Measurements from ENCODE around the gene LHPP. TPM values are rescaled to one million over a fixed set of nuclear protein-coding genes. Genes with fewer than 3 reads are reported as not detected.

The LHPP gene
- total and polyA plus RNA-seq, 3 donors from 2014 or later = 34.2 to 46.0 (median 45.0) TPM

GRCh38 chr10:124481717-124482116 lies 20.1 kb downstream of the LHPP start:
- Histone ChIP-seq H3K27me3 (no peaks in the 10 kb centered on the region), H3K27ac (no peak overlapping the region), H3K9me3 (no peaks in the 10 kb centered on the region), H3K36me3 (ENCODE audit: low read depth, missing control alignments) (no peaks in the 10 kb centered on the region), H3K4me1 (no peaks in the 10 kb centered on the region), H3K4me3 (no peak overlapping the region)
- TF ChIP-seq, protein P1, sequence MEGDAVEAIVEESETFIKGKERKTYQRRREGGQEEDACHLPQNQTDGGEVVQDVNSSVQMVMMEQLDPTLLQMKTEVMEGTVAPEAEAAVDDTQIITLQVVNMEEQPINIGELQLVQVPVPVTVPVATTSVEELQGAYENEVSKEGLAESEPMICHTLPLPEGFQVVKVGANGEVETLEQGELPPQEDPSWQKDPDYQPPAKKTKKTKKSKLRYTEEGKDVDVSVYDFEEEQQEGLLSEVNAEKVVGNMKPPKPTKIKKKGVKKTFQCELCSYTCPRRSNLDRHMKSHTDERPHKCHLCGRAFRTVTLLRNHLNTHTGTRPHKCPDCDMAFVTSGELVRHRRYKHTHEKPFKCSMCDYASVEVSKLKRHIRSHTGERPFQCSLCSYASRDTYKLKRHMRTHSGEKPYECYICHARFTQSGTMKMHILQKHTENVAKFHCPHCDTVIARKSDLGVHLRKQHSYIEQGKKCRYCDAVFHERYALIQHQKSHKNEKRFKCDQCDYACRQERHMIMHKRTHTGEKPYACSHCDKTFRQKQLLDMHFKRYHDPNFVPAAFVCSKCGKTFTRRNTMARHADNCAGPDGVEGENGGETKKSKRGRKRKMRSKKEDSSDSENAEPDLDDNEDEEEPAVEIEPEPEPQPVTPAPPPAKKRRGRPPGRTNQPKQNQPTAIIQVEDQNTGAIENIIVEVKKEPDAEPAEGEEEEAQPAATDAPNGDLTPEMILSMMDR (IDR thresholded peaks at IDR 0.05) = no peak
- no peak for TF ChIP-seq POLR2A (IDR thresholded peaks at IDR 0.05)
- intact Hi-C loops (cut with DNase I; ENCODE audit: low total_unique reads) = no loop called here
- no peak for DNase-seq
- WGBS, 2 donors = 88 to 94% methylated on average over 6 of the region's 6 CpGs

GRCh38 chr10:124482236-124482800 lies 20.7 kb downstream of the LHPP start:
- no peak for DNase-seq
- H3K27ac ChIP-seq = no peak overlapping the region
- H3K9me3 ChIP-seq = no peaks in the 10 kb centered on the region
- TF ChIP-seq, protein P1 (IDR thresholded peaks at IDR 0.05) = no peak
- no peak for TF ChIP-seq POLR2A (IDR thresholded peaks at IDR 0.05)
- WGBS, 2 donors = 91 to 93% methylated on average over 10 of the region's 10 CpGs
- H3K27me3 ChIP-seq = no peaks in the 10 kb centered on the region
- no peaks in the 10 kb centered on the region for H3K4me1 ChIP-seq
- intact Hi-C loops (cut with DNase I; ENCODE audit: low total_unique reads) = no loop called here
- no peaks in the 10 kb centered on the region for H3K36me3 ChIP-seq (ENCODE audit: low read depth, missing control alignments)
- H3K4me3 ChIP-seq = no peak overlapping the region

DNA sequence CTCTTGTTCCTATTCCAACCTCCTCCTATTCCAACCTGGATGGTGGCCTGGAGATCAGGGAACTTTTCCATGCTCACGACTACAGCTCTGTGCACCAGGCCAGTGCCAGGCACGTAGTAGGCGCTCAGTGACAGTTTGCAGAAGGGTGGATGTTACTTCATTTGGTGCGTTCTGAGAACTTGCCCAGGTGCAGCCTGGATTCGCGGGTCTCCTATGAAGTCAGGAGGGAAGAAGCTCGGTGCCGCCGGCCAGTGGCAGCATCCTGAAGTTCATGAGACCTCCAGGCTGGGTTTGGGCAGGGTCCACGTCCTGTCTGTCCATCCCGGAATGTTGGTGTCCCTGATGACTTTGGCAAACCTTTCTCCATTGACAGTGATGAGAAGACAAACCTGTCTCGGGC lies 21.3 kb downstream of the LHPP start:
- intact Hi-C loops (cut with DNase I; ENCODE audit: low total_unique reads) = no loop called here
- Histone ChIP-seq H3K27me3 (no peaks in the 10 kb centered on the region), H3K36me3 (ENCODE audit: low read depth, missing control alignments) (no peaks in the 10 kb centered on the region), H3K27ac (no peak overlapping the region), H3K4me1 (no peaks in the 10 kb centered on the region), H3K9me3 (no peaks in the 10 kb centered on the region), H3K4me3 (no peak overlapping the region)
- TF ChIP-seq, protein P1 (IDR thresholded peaks at IDR 0.05) = no peak
- no peak for TF ChIP-seq POLR2A (IDR thresholded peaks at IDR 0.05)
- 89 to 93% methylated on average over 11 to 12 of the region's 12 CpGs for WGBS, 2 donors
- DNase-seq = no peak

- H3K27ac ChIP-seq = no peak overlapping the region
- 94 to 96% methylated on average over 3 to 17 of the region's 17 CpGs for whole genome bisulfite sequencing, 2 donors
- intact Hi-C loops (cut with DNase I; ENCODE audit: low total_unique reads) = no loop called here
- H3K36me3 ChIP-seq (ENCODE audit: low read depth, missing control alignments) = no peaks in the 10 kb centered on the region
- no peak overlapping the region for H3K4me3 ChIP-seq
- H3K27me3 ChIP-seq = no peaks in the 10 kb centered on the region
- TF ChIP-seq, protein P1 (IDR thresholded peaks at IDR 0.05) = no peak
- no peak for TF ChIP-seq POLR2A (IDR thresholded peaks at IDR 0.05)
- no peaks in the 10 kb centered on the region for H3K9me3 ChIP-seq
- H3K4me1 ChIP-seq = no peaks in the 10 kb centered on the region
- no peak for DNase-seq
Measured at GRCh38 chr10:124484031-124484430, 22.4 kb downstream of the LHPP start.

DNA sequence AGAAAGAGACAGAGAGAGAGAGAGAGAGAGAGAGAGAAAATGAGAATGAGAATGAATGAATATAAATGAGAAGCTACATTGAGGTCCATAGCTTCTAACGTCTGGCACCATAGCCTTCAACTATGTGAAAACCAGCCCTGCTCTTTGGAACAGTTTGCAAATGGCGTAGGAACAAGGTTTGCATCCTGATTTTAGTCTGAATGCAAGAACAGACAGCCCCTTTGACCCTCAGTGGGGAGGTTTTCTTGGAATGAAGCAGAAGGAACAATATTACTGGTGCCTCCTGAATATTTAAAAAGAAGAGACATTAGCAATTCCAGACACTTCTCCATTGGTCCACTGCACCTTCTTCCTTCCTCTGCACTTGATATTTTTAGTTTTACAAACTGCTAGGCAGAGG lies 23.0 kb downstream of the LHPP start:
- Histone ChIP-seq H3K36me3 (ENCODE audit: low read depth, missing control alignments) (no peaks in the 10 kb centered on the region), H3K27me3 (no peaks in the 10 kb centered on the region), H3K27ac (no peak overlapping the region), H3K4me3 (no peak overlapping the region), H3K4me1 (no peaks in the 10 kb centered on the region), H3K9me3 (no peaks in the 10 kb centered on the region)
- intact Hi-C loops (cut with DNase I; ENCODE audit: low total_unique reads) = no loop called here
- DNase-seq = no peak
- no peak for TF ChIP-seq POLR2A (IDR thresholded peaks at IDR 0.05)
- TF ChIP-seq, protein P1 (IDR thresholded peaks at IDR 0.05) = no peak
- 83 to 86% methylated on average over 2 of the region's 2 CpGs for WGBS, 2 donors
